ENCODE results near the gene CD99. TPM values are rescaled to one million over a fixed set of nuclear protein-coding genes. Genes with fewer than 3 reads are reported as not detected.

CD99 gene
- total and polyA plus RNA-seq, 2 experiments from 2014 or later, result 28.5 to 43.1 TPM

- no peaks in the 10 kb centered on the region for H3K9me2 ChIP-seq (ENCODE audit: insufficient read depth)
- no peaks in the 10 kb centered on the region for H3K36me3 Mint-ChIP-seq (ENCODE audit: low read depth)
- TF ChIP-seq EZH2 (IDR thresholded peaks at IDR 0.05; ENCODE audit: low read depth, unreplicated experiment) (no peak), JUNB (IDR thresholded peaks at IDR 0.05; ENCODE audit: unreplicated experiment) (no peak), ETS1 (IDR thresholded peaks at IDR 0.05) (no peak), CREB1 (CRISPR knock-in tag; IDR thresholded peaks at IDR 0.05; ENCODE audit: low read depth) (no peak), ZNF462 (CRISPR knock-in tag; IDR thresholded peaks at IDR 0.05) (no peak), POLR2AphosphoS5 (IDR thresholded peaks at IDR 0.05; ENCODE audit: low read depth) (no peak), STAT1 (IDR thresholded peaks at IDR 0.05; ENCODE audit: unreplicated experiment) (no peak), REST (IDR thresholded peaks at IDR 0.05; ENCODE audit: unreplicated experiment) (no peak), ZNF331 (CRISPR knock-in tag; IDR thresholded peaks at IDR 0.05; ENCODE audit: low read depth) (no peak), CTCF (conservative IDR thresholded peaks at IDR 0.05; ENCODE audit: low read depth in 2 of 2) (no peak), ZNF114 (CRISPR knock-in tag; IDR thresholded peaks at IDR 0.05) (no peak), NANOG (IDR thresholded peaks at IDR 0.05; ENCODE audit: borderline replicate concordance) (no peak), EZH2phosphoT487 (IDR thresholded peaks at IDR 0.05; ENCODE audit: unreplicated experiment) (no peak)
- H3K27ac Mint-ChIP-seq, result no peak overlapping the region
- H3K4me1 Mint-ChIP-seq, result peaks cover 24% of the 10 kb centered on the region
- H3K4me1 ChIP-seq (ENCODE audit: insufficient read depth), result peaks cover 16% of the 10 kb centered on the region
- H4K20me1 ChIP-seq (replicated peaks; ENCODE audit: insufficient read depth), result 0 out of 2 replicates have a peak, but pooled peaks cover 7% of the 10 kb centered on the region
- H3K4me2 ChIP-seq, result peak overlapping the region; percentile 99
- ATAC-seq (peak; percentile 38), DNase-seq (ENCODE audit: low spot score) (peak; percentile 58)
- H3K9me3 Mint-ChIP-seq, result no peaks in the 10 kb centered on the region; the same call in 2 of the 3 replicates
- peak overlapping the region; percentile 82 for H3K4me3 Mint-ChIP-seq
- no peaks in the 10 kb centered on the region; the same call in 1 of the 2 replicates for H3K36me3 ChIP-seq (ENCODE audit: insufficient read depth)
- peak overlapping the region; percentile 83 for H2AFZ ChIP-seq
- peaks cover 72% of the 10 kb centered on the region for H3K27me3 ChIP-seq (ENCODE audit: insufficient read depth)
- H3K4me3 ChIP-seq, result peak overlapping the region; percentile 87
- peaks cover 6% of the 10 kb centered on the region for H3K79me2 ChIP-seq (replicated peaks; ENCODE audit: insufficient read depth)
- H3F3A ChIP-seq (replicated peaks; ENCODE audit: low read depth), result peaks cover 15% of the 10 kb centered on the region
- H3K27me3 Mint-ChIP-seq (ENCODE audit: insufficient read depth, low read depth, poor library complexity), result peaks cover 55% of the 10 kb centered on the region
- no peak overlapping the region for H3K27ac ChIP-seq (ENCODE audit: low read depth)
Measured at GRCh38 chrX:2689773-2690666, 1.1 kb upstream of the CD99 start.
